Heart left ventricle (tissue), 16 donors: ENCODE results near the gene HDAC4. TPM values are rescaled to one million over a fixed set of nuclear protein-coding genes. Genes with fewer than 3 reads are reported as not detected.
A peak's percentile ranks its signal among the peaks of the same experiment; 100 is the strongest.

ENCODE experiments used
- ATAC-seq, 4 donors: fragments of 200-7000 bp; cut with Tn5 transposase; one replicate each; pipeline ENCODE4 v1.9.1; 2020 to 2022; ENCODE audit warnings: moderate library complexity in 4 of 4, mild to moderate bottlenecking in 3 of 4, moderate number of reproducible peaks in 1 of 4
- DNase-seq, 5 donors: peaks; one replicate each; pipeline ENCODE4 v3.0.0-alpha.2; 2020
- H3K27ac ChIP-seq, 12 donors: fragments of 200-600 bp; sonication (generic) in 4 of 12; one replicate each; pipeline versions ENCODE4 v1.5.0 to v1.8.0; 2016 to 2022; ENCODE audit warnings: mild to moderate bottlenecking in 2 of 12
- H3K27me3 ChIP-seq, 9 donors: fragments of 200-600 bp; sonication (generic) in 2 of 9; one replicate each; pipeline versions ENCODE4 v1.5.1 to v1.8.0; 2016 to 2022; ENCODE audit warnings: mild to moderate bottlenecking in 3 of 9
- H3K36me3 ChIP-seq, 9 donors: fragments of 200-600 bp; sonication (generic) in 2 of 9; one replicate each; pipeline versions ENCODE4 v1.5.0 to v1.8.0; 2018 to 2022; ENCODE audit warnings: mild to moderate bottlenecking in 2 of 9
- H3K4me1 ChIP-seq, 12 donors: fragments of 200-600 bp; sonication (generic) in 4 of 12; one replicate each; pipeline versions ENCODE4 v1.5.0 to v1.8.0; 2016 to 2022; ENCODE audit warnings: mild to moderate bottlenecking in 3 of 12
- H3K4me3 ChIP-seq, 12 donors: fragments of 200-600 bp; sonication (generic) in 4 of 12; one replicate each; pipeline versions ENCODE4 v1.5.0 to v1.8.0; 2017 to 2022; ENCODE audit warnings: mild to moderate bottlenecking in 9 of 12, moderate library complexity in 4 of 12
- H3K9me3 ChIP-seq, 12 donors: fragments of 200-600 bp; sonication (generic) in 4 of 12; one replicate each; pipeline versions ENCODE4 v1.5.0 to v1.8.0; 2016 to 2022; ENCODE audit warnings: mild to moderate bottlenecking in 1 of 12
- POLR2A ChIP-seq, 2 donors: fragments of 450-650 bp; IDR thresholded peaks; one replicate each; pipeline ENCODE4 v1.6.1; 2017; ENCODE audit warnings: antibody characterized with exemption in 2 of 2, mild to moderate bottlenecking in 2 of 2, moderate library complexity in 2 of 2
- WGBS, 4 donors: extraction: QIAGEN DNeasy Blood & Tissue Kit in 2 of 4; methylation state at CpG; one replicate each; pipeline versions ENCODE4 v1.1.5 to v1.1.7; 2013 to 2018; 5-methylcytosine and 5-hydroxymethylcytosine counted together
- intact Hi-C, 10 donors: fragments of 100-400 bp; cut with DNase I; formaldehyde crosslinking; loops; one replicate each; pipeline versions ENCODE4 v1.11.1 to v1.14.2; 2022
- polyA plus RNA-seq, 2 donors: library from polyadenylated mRNA; stranded (reverse); fragments of 200-250 nt; gene quantifications; one replicate each; pipeline ENCODE4 v1.2.3, GENCODE V29; 2013
- total RNA-seq, 9 donors: library from RNA; depleted of rRNA in 2 of 9; stranded (reverse); fragments of >200 nt in 2 of 9; fragmentation: NEBNext Ultra II Directional in 3 of 9; extraction: Animal tissue kit (Norgen Biotek cat#: 25700) in 3 of 9; gene quantifications; one replicate each; pipeline versions ENCODE4 v1.1.0 to v1.2.4, GENCODE V29; 2016 to 2023
- TF ChIP-seq, protein P1 (sequence below), 12 donors: fragments of 200-600 bp; sonication (generic) in 4 of 12; IDR thresholded peaks; one replicate each; pipeline versions ENCODE4 v1.5.0 to v1.8.0; 2018 to 2022; ENCODE audit warnings: antibody characterized with exemption in 12 of 12, mild to moderate bottlenecking in 5 of 12
- donor health status: ischemic (EF 13 %, LVEDD 7.1; RV severe dilation, severe dysfunction).
- donor health status: healthy with polysubstance abuse.
- donor health status: DM: no; HTN: yes; CAD: no.
- donor health status: DM: no; HTN: no; CAD: no.
- donor health status: ischemic (EF 25% LVEDD 6.9; RV normal size, moderate dysfunction).
- donor health status: ischemic (EF 25% LVEDD 5.7; RV mildly dilated, moderate dysfunction).
- donor health status: healthy.
- donor health status: DM: yes; HTN: yes; CAD: no.
- donor health status: ischemic (EF 35%, LVEDD 5.7; RV mildly dilated, moderate dysfunction).
- donor health status: nonischemic (EF 11% LVEDD 7.7; RV severe dilation, severe dysfunction).
- donor health status: DM: yes; HTN: yes; CAD: no.
- donor health status: PGD.
- donor health status: ischemic (EF 29% LVEDD 5.4; RV normal size, mild dysfunction).
- donor health status: nonischemic (EF 23%, LVEDD 6.1; RV moderate dilation, normal function).

HDAC4 gene
- total and polyA plus RNA-seq, 11 donors, result 13.9 to 37.6 (median 27.5) TPM

DNA sequence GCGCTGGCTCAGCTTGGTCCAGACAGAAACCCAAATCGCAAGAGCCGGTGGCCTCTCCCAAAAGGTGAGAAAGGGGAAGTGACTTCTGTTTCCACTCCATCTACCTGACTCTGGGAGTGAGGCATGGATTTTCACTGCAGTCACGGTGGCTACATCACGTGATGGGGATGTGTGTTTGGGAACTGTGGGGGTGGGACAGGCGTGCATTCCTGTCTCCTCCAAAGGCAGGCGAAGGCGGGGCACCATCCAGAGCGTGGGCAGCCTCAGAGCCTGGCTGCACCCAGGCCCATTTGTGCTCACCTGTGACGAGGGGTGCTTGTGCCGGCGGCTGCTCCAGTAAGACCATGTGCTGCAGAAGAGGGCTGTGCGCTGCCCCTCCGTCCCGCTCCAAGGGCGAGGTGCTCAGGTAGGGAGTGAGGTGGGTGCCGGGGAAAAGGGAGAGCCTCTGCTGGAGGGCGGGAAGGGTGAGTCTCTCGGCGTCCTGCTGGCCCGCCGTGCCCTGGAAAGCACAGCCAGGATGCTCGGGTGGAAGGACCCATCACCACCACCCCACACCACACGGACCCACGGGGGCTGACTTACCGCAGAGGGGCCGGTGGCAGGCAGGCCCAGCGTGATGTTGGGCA, 266.8 kb downstream of the HDAC4 start:
- no peak for ATAC-seq
- H3K27me3 ChIP-seq, result no peaks in the 10 kb centered on the region
- DNase-seq, result peak in 1 of 5 donors; percentile 55
- TF ChIP-seq POLR2A (IDR thresholded peaks at IDR 0.05), result no peak
- TF ChIP-seq, protein P1, sequence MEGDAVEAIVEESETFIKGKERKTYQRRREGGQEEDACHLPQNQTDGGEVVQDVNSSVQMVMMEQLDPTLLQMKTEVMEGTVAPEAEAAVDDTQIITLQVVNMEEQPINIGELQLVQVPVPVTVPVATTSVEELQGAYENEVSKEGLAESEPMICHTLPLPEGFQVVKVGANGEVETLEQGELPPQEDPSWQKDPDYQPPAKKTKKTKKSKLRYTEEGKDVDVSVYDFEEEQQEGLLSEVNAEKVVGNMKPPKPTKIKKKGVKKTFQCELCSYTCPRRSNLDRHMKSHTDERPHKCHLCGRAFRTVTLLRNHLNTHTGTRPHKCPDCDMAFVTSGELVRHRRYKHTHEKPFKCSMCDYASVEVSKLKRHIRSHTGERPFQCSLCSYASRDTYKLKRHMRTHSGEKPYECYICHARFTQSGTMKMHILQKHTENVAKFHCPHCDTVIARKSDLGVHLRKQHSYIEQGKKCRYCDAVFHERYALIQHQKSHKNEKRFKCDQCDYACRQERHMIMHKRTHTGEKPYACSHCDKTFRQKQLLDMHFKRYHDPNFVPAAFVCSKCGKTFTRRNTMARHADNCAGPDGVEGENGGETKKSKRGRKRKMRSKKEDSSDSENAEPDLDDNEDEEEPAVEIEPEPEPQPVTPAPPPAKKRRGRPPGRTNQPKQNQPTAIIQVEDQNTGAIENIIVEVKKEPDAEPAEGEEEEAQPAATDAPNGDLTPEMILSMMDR (IDR thresholded peaks at IDR 0.05), result no peak
- H3K36me3 ChIP-seq, result peaks cover 0 to 97% (median 70%) of the 10 kb centered on the region in 9 donors
- WGBS, 4 donors, result 94 to 97% (median 95%) methylated on average over 28 of the region's 28 CpGs
- no peaks in the 10 kb centered on the region for H3K9me3 ChIP-seq
- no peak overlapping the region for H3K4me3 ChIP-seq
- H3K4me1 ChIP-seq, result peaks cover 0 to 20% (median 2%) of the 10 kb centered on the region in 12 donors
- intact Hi-C loops, result no loop called here
- H3K27ac ChIP-seq, result no peak overlapping the region

DNA sequence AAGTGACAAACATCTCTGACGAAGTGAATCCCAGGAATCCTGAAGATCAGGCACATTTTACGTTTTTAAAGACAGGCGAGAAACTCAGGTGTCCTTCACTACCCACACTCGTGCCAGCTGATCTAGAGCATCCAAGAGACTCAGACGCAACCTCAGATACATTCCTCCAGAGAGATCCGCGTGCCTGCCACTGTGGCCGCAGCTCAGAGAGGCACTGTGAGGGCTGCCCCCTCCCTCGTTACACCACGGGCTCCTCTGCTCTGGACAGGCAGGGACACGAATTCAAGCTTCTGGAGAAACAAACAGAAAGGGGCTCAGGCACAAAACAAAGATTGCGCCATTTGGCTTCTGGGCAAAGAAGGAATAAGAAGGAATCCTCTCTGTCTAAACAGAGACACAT, 268.0 kb downstream of the HDAC4 start:
- TF ChIP-seq, protein P1 (IDR thresholded peaks at IDR 0.05), result no peak
- TF ChIP-seq POLR2A (IDR thresholded peaks at IDR 0.05), result no peak
- no peak overlapping the region for H3K27ac ChIP-seq
- H3K36me3 ChIP-seq, result peaks cover 0 to 92% (median 69%) of the 10 kb centered on the region in 9 donors
- 86 to 95% (median 93%) methylated on average over 12 of the region's 12 CpGs for WGBS, 4 donors
- no peak for ATAC-seq
- no peaks in the 10 kb centered on the region for H3K9me3 ChIP-seq
- H3K27me3 ChIP-seq, result no peaks in the 10 kb centered on the region
- H3K4me3 ChIP-seq, result no peak overlapping the region
- peaks cover 0 to 26% (median 4%) of the 10 kb centered on the region in 12 donors for H3K4me1 ChIP-seq
- intact Hi-C loops, result no loop called here
- peak in 1 of 5 donors; percentile 10 for DNase-seq

DNA sequence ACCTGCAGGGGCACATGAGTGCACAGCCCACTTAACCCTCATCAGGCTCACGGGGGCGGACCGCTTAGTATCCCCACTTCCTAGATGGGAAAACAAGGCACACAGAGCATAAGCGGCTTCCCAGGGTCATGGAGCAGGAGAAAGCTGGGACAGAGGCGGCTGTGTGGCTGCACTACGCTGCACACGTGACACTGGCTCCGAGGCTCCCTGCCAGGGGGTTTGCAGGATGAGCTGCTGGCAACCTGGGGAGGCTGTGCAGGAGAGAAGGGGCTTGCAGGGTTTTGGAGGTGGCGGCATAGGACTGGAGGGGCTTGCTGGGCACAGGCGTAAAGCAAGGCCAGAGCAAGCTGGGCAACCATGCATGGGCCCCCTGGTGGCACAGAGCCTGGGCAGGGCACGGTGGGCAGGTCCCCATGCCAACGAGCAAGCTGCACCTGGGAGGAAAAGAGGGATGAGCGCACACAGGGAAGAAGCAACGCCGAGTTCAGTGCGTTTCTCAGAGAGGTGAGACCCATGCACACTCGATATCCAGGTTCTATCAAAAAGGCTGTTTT, 268.6 kb downstream of the HDAC4 start:
- Histone ChIP-seq H3K4me3 (no peak overlapping the region), H3K9me3 (no peaks in the 10 kb centered on the region), H3K27me3 (no peaks in the 10 kb centered on the region), H3K4me1 (peaks cover 0 to 26% (median 5%) of the 10 kb centered on the region in 12 donors), H3K36me3 (peaks cover 0 to 94% (median 68%) of the 10 kb centered on the region in 9 donors), H3K27ac (no peak overlapping the region)
- ATAC-seq (no peak), DNase-seq (peak in 1 of 5 donors; percentile 44)
- TF ChIP-seq, protein P1 (IDR thresholded peaks at IDR 0.05), result no peak
- TF ChIP-seq POLR2A (IDR thresholded peaks at IDR 0.05), result no peak
- intact Hi-C loops, result no loop called here
- WGBS, 4 donors, result 87 to 96% (median 94%) methylated on average over 17 of the region's 17 CpGs

DNA sequence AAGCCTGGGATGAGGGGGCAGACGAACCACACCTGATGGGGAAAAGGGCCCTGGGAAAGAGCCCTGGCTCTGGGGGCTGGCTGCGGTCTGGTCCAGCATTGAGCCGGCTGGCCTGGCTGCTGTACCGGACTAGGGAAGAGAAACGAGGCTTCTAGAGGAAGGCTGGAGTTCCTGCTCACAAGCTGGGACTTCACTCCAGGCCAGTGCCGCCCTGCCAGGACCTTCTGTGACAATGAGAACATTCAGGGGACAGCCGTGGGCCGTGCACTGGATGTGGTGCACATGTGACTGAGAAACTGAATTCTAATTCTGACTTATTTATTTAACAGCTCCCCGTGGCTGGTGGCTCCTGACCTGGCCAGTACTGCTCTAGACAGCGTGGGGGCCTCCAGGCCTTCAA, 269.3 kb downstream of the HDAC4 start:
- WGBS, 4 donors, result 90 to 95% (median 92%) methylated on average over 10 of the region's 10 CpGs

More for the DNA sequence above, 269.3 kb downstream of the HDAC4 start:
- DNase-seq (peak in 1 of 5 donors; percentile 37), ATAC-seq (no peak)
- Histone ChIP-seq H3K27me3 (no peaks in the 10 kb centered on the region), H3K9me3 (no peaks in the 10 kb centered on the region), H3K27ac (no peak overlapping the region), H3K4me3 (no peak overlapping the region), H3K4me1 (peaks cover 0 to 23% (median 5%) of the 10 kb centered on the region in 12 donors), H3K36me3 (peaks cover 0 to 94% (median 62%) of the 10 kb centered on the region in 9 donors)
- intact Hi-C loops, result no loop called here
- TF ChIP-seq, protein P1 (IDR thresholded peaks at IDR 0.05), result no peak
- TF ChIP-seq POLR2A (IDR thresholded peaks at IDR 0.05), result no peak
